K562 (cell line): ENCODE measurements around the gene FUCA2. TPM values are rescaled to one million over a fixed set of nuclear protein-coding genes. Genes with fewer than 3 reads are reported as not detected.

Experiments
- CAMTA2 ChIP-seq: fragments of 250-450 bp; sonication (Bioruptor Pico); conservative IDR thresholded peaks from 2 replicates; pipeline ENCODE4 v1.5.1; 2022
- E2F1 ChIP-seq: sonication (generic); formaldehyde crosslinking; IDR thresholded peaks from 2 replicates; pipeline ENCODE4 v1.8.1; 2023; ENCODE audit warnings: mild to moderate bottlenecking, missing genetic modification reagents, moderate library complexity
- GTF3C2 ChIP-seq: IDR thresholded peaks from 3 replicates; pipeline ENCODE4 v1.6.1; 2011; ENCODE audit warnings: borderline replicate concordance, mild to moderate bottlenecking, moderate library complexity; ENCODE audit not compliant: insufficient read length; ENCODE audit errors: extremely low read depth
- KDM4B ChIP-seq, 2 experiments: fragments of 450-650 bp in 1 of 2; sonication (generic) in 1 of 2; IDR thresholded peaks; 2 replicates each; pipeline ENCODE4 v1.6.1; 2016 to 2017; ENCODE audit warnings: borderline replicate concordance in 2 of 2, antibody characterized with exemption in 1 of 2, low read depth in 1 of 2, mild to moderate bottlenecking in 1 of 2
- KLF16 ChIP-seq: IDR thresholded peaks from 2 replicates; pipeline ENCODE4 v1.6.1; 2016; ENCODE audit warnings: antibody characterized with exemption
- NR3C1 ChIP-seq: sonication (generic); formaldehyde crosslinking; IDR thresholded peaks from 2 replicates; pipeline ENCODE4 v1.8.1; 2022; ENCODE audit warnings: missing genetic modification reagents
- NRF1 ChIP-seq, 2 experiments: fragments of 450-650 bp; IDR thresholded peaks in 1 of 2; conservative IDR thresholded peaks in 1 of 2; 2 replicates each; pipeline ENCODE4 v1.6.1; 2014; ENCODE audit warnings: mild to moderate bottlenecking in 2 of 2
- PRMT5 ChIP-seq: sonication (generic); formaldehyde crosslinking; IDR thresholded peaks from 2 replicates; pipeline ENCODE4 v1.5.0; 2020; ENCODE audit warnings: missing genetic modification reagents
- RBM25 ChIP-seq: fragments of 200-400 bp; formaldehyde crosslinking; IDR thresholded peaks from 2 replicates; pipeline ENCODE4 v1.6.1; 2018; ENCODE audit warnings: low read length, low read depth, moderate library complexity; ENCODE audit not compliant: severe bottlenecking
- STAT5A ChIP-seq: IDR thresholded peaks from 2 replicates; pipeline ENCODE4 v1.6.1; 2012; ENCODE audit warnings: low read length, inconsistent platforms, borderline replicate concordance
- ZNF24 ChIP-seq: fragments of 450-650 bp; IDR thresholded peaks from 2 replicates; pipeline ENCODE4 v1.6.1; 2016
- ZNF408 ChIP-seq: fragments of 250-450 bp; sonication (Bioruptor Pico); IDR thresholded peaks from 2 replicates; pipeline ENCODE4 v1.4.0; 2020; ENCODE audit warnings: low read depth, mild to moderate bottlenecking, moderate library complexity
- ZNF707 ChIP-seq: fragments of 250-450 bp; sonication (Bioruptor Pico); conservative IDR thresholded peaks from 2 replicates; pipeline ENCODE4 v1.8.0; 2022; ENCODE audit warnings: inconsistent platforms, mild to moderate bottlenecking, moderate library complexity
- polyA plus RNA-seq, 8 experiments: library from polyadenylated mRNA; depleted of rRNA in 4 of 8; stranded (reverse) in 5 of 8; unstranded in 3 of 8; fragments of >200 nt; fragmentation: Nextera tagmentation in 2 of 8; fragmentation: Illumina TruSeq in 1 of 8; extraction: Ambion mirVana in 2 of 8; extraction: Trizol in 1 of 8; gene quantifications; 2 replicates each; pipeline versions ENCODE4 v1.2.1 to v1.2.3, GENCODE V29; 2011 to 2014; ENCODE audit warnings: inconsistent platforms in 1 of 8, missing spikeins in 1 of 8
- total RNA-seq, 7 experiments: library from RNA; depleted of rRNA in 6 of 7; stranded (reverse); fragments of >200 nt in 6 of 7; fragmentation: Illumina TruSeq in 2 of 7; extraction: Trizol in 2 of 7; gene quantifications; 2 replicates each; pipeline versions ENCODE4 v1.2.1 to v1.2.3, GENCODE V29; 2011 to 2021; ENCODE audit warnings: low replicate concordance in 1 of 7
- TF ChIP-seq, protein P1 (sequence below): fragments of 450-650 bp; formaldehyde crosslinking; IDR thresholded peaks from 2 replicates; pipeline ENCODE4 v1.4.0; 2020; ENCODE audit warnings: mild to moderate bottlenecking, moderate library complexity
- TF ChIP-seq, protein P2 (sequence below): fragments of 250-450 bp; sonication (Bioruptor Pico); IDR thresholded peaks from 2 replicates; pipeline ENCODE4 v1.8.0; 2022; ENCODE audit warnings: moderate library complexity, mild to moderate bottlenecking, inconsistent platforms
- TF ChIP-seq, protein P3 (sequence below), 2 experiments: fragments of 450-650 bp in 1 of 2; sonication (generic) in 1 of 2; formaldehyde crosslinking; conservative IDR thresholded peaks; 2 replicates each; pipeline versions ENCODE4 v1.4.0 to v1.8.1; 2020 to 2022; ENCODE audit warnings: mild to moderate bottlenecking in 1 of 2, missing genetic modification reagents in 1 of 2
- TF ChIP-seq, protein P4 (sequence below): sonication (generic); formaldehyde crosslinking; IDR thresholded peaks from 2 replicates; pipeline ENCODE4 v1.8.1; 2022; ENCODE audit warnings: missing genetic modification reagents

The FUCA2 gene
- total and polyA plus RNA-seq, 9 of the 15 experiments (the other 6 are each of a cell fraction or from before 2014, with no cell fraction given) = 20.6 to 112 (median 79.3) TPM

DNA sequence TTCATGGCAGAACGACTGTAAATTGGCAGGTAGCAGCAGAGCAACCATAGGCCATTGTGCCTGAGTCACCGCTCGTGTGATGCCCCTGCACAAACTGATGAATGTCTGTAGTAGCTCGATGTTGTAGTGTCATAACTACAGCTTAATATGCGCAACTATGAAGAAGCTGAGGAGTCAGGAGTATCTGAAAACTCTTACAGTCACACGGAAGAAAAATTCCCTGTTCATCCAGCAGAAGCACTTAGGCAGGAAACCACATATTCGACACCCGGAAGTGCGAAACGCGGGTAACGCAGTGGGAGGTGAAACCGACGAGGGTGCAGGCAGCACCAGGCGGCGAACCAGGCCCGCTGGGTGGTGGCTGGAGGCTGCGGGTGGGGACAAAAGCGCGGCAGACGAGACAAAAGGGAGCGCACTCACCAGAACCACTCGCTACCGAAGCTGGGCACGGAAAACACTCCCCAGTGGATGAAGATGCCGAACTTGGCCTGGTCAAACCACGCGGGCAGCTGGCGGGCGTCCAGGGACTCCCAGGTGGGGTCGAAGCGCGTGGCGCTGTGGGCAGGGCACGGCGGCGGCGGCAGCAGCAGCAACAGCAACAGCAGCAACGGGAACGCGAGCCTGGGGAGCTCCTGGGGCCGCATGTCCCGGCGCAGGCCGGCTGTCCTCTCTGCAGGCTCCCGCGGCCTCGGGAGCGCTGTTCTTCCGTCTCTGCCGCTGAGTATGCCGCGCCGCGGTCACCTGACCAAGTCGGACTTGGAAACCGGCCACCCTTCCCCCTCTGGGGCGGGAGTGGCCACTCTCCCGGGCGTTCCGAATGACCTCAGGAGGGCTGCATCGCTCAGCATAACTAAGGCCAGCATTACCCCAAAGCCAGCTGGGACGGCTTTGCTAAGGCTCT, at the start of gene FUCA2 (continued):
- TF ChIP-seq, protein P1, sequence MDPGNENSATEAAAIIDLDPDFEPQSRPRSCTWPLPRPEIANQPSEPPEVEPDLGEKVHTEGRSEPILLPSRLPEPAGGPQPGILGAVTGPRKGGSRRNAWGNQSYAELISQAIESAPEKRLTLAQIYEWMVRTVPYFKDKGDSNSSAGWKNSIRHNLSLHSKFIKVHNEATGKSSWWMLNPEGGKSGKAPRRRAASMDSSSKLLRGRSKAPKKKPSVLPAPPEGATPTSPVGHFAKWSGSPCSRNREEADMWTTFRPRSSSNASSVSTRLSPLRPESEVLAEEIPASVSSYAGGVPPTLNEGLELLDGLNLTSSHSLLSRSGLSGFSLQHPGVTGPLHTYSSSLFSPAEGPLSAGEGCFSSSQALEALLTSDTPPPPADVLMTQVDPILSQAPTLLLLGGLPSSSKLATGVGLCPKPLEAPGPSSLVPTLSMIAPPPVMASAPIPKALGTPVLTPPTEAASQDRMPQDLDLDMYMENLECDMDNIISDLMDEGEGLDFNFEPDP (CRISPR knock-in tag) = peak; percentile 67; the same call in 1 of the 2 replicates
- TF ChIP-seq, protein P2, sequence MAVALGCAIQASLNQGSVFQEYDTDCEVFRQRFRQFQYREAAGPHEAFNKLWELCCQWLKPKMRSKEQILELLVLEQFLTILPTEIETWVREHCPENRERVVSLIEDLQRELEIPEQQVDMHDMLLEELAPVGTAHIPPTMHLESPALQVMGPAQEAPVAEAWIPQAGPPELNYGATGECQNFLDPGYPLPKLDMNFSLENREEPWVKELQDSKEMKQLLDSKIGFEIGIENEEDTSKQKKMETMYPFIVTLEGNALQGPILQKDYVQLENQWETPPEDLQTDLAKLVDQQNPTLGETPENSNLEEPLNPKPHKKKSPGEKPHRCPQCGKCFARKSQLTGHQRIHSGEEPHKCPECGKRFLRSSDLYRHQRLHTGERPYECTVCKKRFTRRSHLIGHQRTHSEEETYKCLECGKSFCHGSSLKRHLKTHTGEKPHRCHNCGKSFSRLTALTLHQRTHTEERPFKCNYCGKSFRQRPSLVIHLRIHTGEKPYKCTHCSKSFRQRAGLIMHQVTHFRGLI = no peak
- TF ChIP-seq KDM4B (IDR thresholded peaks at IDR 0.05; ENCODE audit: borderline replicate concordance in 2 of 2, low read depth in 1 of 2) = peak in 1 of 2 experiments; percentile 75; a peak in 1 of 4 replicates
- no peak for TF ChIP-seq ZNF408 (CRISPR knock-in tag)
- TF ChIP-seq RBM25 = peak; percentile 73
- no peak for TF ChIP-seq ZNF707 (CRISPR knock-in tag)
- TF ChIP-seq, protein P3, sequence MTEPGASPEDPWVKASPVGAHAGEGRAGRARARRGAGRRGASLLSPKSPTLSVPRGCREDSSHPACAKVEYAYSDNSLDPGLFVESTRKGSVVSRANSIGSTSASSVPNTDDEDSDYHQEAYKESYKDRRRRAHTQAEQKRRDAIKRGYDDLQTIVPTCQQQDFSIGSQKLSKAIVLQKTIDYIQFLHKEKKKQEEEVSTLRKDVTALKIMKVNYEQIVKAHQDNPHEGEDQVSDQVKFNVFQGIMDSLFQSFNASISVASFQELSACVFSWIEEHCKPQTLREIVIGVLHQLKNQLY (CRISPR knock-in tag; conservative IDR thresholded peaks at IDR 0.05) = no peak
- TF ChIP-seq, protein P4, sequence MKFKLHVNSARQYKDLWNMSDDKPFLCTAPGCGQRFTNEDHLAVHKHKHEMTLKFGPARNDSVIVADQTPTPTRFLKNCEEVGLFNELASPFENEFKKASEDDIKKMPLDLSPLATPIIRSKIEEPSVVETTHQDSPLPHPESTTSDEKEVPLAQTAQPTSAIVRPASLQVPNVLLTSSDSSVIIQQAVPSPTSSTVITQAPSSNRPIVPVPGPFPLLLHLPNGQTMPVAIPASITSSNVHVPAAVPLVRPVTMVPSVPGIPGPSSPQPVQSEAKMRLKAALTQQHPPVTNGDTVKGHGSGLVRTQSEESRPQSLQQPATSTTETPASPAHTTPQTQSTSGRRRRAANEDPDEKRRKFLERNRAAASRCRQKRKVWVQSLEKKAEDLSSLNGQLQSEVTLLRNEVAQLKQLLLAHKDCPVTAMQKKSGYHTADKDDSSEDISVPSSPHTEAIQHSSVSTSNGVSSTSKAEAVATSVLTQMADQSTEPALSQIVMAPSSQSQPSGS (CRISPR knock-in tag) = peak; percentile 77
- TF ChIP-seq NR3C1 (CRISPR knock-in tag) = peak; percentile 97
- TF ChIP-seq GTF3C2 = no peak
- no peak for TF ChIP-seq KLF16
- no peak for TF ChIP-seq E2F1 (CRISPR knock-in tag)
- peak; percentile 69 to 77 for TF ChIP-seq NRF1 (conservative IDR thresholded peaks at IDR 0.05 in 1 of 2, IDR thresholded peaks at IDR 0.05 in 1 of 2)
- TF ChIP-seq ZNF24 = no peak
- TF ChIP-seq PRMT5 = no peak
- TF ChIP-seq STAT5A = no peak; the same call in 1 of the 2 replicates
- peak; percentile 90; the same call in 1 of the 2 replicates for TF ChIP-seq CAMTA2
